Activated naive CD8-positive, alpha-beta T cell treated with anti-CD3 and anti-CD28 coated beads, Interleukin-2, amount 10 ng/mL, durations not matched to agents 7 days and 5 days (primary cell): ENCODE data around the gene TUBGCP6. TPM values are rescaled to one million over a fixed set of nuclear protein-coding genes. Genes with fewer than 3 reads are reported as not detected.
"Not testable (repeated sequence)": the region's sequence is repeated elsewhere in the genome, so short reads cannot be mapped to it uniquely, and the experiment has no call there.

Experiments
- ATAC-seq: fragments of 150-1000 bp; cut with Tn5 transposase; one replicate; pipeline ENCODE4 v1.10.0; 2021; ENCODE audit warnings: low read depth, moderate library complexity
- POLR2A ChIA-PET: fragments of 350-600 bp; sonication (Branson Sonifier 250); formaldehyde crosslinking; loops from one replicate; lab custom pipeline; 2021; ENCODE audit warnings: antibody characterized with exemption; lab: Charles Lee
- DNase-seq: peaks from one replicate; pipeline ENCODE4 v3.0.0; 2021
- H3K27ac Mint-ChIP-seq: one replicate; pipeline ENCODE4 v1.8.0; 2022; ENCODE audit warnings: mild to moderate bottlenecking, mixed read lengths
- H3K27me3 Mint-ChIP-seq: one replicate; pipeline ENCODE4 v1.8.0; 2022; ENCODE audit warnings: mild to moderate bottlenecking, moderate library complexity, mixed read lengths
- H3K36me3 Mint-ChIP-seq: one replicate; pipeline ENCODE4 v1.8.0; 2021; ENCODE audit warnings: mild to moderate bottlenecking, mixed read lengths
- H3K4me1 Mint-ChIP-seq: one replicate; pipeline ENCODE4 v1.8.0; 2021; ENCODE audit warnings: mixed read lengths
- H3K4me3 Mint-ChIP-seq: one replicate; pipeline ENCODE4 v1.8.0; 2022; ENCODE audit warnings: mild to moderate bottlenecking, moderate library complexity, mixed read lengths
- H3K9me3 Mint-ChIP-seq: one replicate; pipeline ENCODE4 v1.8.0; 2021; ENCODE audit warnings: mixed read lengths
- total RNA-seq, 2 experiments: library from RNA; stranded (reverse); gene quantifications; one replicate each; pipeline ENCODE4 v1.2.3, GENCODE V29; 2021

The TUBGCP6 gene
- total RNA-seq, 2 experiments from 2014 or later = 92.2 to 94.5 TPM

DNA sequence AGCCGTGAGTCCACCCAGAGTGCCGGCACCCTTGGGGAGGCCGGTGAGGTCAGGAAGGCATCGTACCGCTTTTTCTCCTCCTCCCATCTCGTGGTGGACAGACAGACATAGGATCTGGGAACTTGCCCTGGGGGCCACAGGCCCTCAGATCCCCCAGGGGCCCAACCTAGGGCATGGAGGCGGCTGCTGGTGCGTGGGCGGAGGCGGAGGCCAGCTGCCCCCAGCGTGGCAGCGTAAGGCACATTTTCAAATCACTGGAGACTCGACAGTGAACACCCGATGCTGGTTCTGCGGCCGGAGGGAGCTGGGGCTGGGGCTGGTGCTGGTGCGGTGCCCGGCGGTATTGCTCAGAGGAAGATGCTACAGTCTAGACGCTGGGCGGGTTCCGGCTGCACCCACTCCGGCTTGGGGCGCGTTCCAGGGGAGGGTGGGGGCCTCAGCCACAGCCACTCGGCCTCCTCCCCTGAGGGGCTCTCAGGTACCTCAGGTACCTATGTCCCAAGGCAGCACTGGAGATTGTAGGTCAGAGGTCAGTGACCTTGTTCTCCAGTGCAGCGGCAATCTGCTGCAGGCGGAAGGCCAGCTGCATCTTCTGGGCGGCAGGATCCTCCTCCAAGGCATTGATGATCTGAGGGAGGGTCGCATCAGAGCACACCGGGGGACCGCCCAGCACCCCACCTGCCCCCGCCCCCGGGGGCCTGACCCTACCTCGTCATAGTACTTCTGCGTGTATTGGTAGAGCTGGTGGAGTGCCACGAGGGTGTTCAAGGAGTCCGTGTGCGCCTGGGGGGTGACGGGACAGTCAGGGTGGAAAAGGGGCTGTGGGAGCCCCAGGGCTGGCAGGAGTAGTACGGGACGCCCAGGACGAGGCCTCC is 30.6 kb upstream of the TUBGCP6 start:
- peaks cover 4% of the 10 kb centered on the region for H3K4me1 Mint-ChIP-seq
- DNase-seq (no peak), ATAC-seq (no peak)
- H3K9me3 Mint-ChIP-seq = no peaks in the 10 kb centered on the region
- peaks cover 3% of the 10 kb centered on the region for H3K36me3 Mint-ChIP-seq
- peaks cover 4% of the 10 kb centered on the region for H3K27me3 Mint-ChIP-seq
- POLR2A ChIA-PET = interaction anchor here (0.6 to 1.2 kb wide), 5 partner anchors 39 to 345 kb away, joined by 3 to 8 read pairs (median 7); no protein-coding TSS in a partner anchor
- H3K4me3 Mint-ChIP-seq = no peak overlapping the region
- no peak overlapping the region for H3K27ac Mint-ChIP-seq

DNA sequence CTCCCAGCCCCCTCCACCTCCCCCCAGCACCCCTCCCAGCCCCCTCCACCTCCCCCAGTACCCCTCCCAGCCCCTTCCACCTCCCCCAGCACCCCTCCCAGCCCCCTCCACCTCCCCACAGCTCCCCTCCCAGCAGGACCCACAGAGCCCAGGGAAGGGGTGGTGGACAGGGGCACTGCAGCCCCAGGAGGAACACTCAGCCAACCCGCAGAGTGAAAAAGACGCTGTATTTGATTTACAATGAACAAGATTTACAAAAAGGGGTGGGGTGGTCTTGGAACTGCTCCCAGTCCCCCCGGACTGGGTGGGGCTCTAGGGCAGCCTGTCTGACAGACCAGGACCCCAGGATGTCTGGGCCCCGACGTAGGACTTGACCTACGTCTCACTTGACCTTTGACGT is 29.9 kb upstream of the TUBGCP6 start:
- Mint-ChIP-seq H3K9me3 (no peaks in the 10 kb centered on the region), H3K27ac (no peak overlapping the region), H3K27me3 (peaks cover 4% of the 10 kb centered on the region), H3K36me3 (peaks cover 3% of the 10 kb centered on the region), H3K4me3 (no peak overlapping the region), H3K4me1 (peaks cover 4% of the 10 kb centered on the region)
- ATAC-seq (no peak), DNase-seq (no peak)
- POLR2A ChIA-PET = interaction anchor here (0.6 kb wide), 1 partner anchor 74 kb away, joined by 7 read pairs; no protein-coding TSS in a partner anchor

DNA sequence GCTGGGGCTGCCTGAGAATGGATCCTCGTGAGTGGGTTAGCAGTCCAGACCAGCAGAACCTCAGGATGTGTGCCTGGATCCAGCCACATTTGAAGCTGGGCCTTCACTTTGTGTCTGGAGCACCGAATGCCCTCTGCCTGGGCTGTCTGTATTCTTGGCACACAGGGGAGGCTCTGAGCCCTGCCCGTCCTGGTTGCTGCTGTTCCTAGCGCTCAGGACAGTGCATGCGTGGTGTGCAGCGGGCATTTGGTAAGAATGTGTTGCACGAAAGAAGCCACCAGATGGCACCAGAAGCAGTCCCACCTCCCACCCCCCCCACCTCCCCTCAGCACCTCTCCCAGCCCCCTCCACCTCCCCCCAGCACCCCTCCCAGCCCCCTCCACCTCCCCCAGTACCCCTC is 29.5 kb upstream of the TUBGCP6 start:
- H3K4me3 Mint-ChIP-seq = no peak overlapping the region
- DNase-seq = no peak
- POLR2A ChIA-PET = no interaction called here
- ATAC-seq = no peak
- peaks cover 3% of the 10 kb centered on the region for H3K36me3 Mint-ChIP-seq
- H3K9me3 Mint-ChIP-seq = no peaks in the 10 kb centered on the region
- no peak overlapping the region for H3K27ac Mint-ChIP-seq
- peaks cover 4% of the 10 kb centered on the region for H3K4me1 Mint-ChIP-seq
- H3K27me3 Mint-ChIP-seq = peaks cover 4% of the 10 kb centered on the region

DNA sequence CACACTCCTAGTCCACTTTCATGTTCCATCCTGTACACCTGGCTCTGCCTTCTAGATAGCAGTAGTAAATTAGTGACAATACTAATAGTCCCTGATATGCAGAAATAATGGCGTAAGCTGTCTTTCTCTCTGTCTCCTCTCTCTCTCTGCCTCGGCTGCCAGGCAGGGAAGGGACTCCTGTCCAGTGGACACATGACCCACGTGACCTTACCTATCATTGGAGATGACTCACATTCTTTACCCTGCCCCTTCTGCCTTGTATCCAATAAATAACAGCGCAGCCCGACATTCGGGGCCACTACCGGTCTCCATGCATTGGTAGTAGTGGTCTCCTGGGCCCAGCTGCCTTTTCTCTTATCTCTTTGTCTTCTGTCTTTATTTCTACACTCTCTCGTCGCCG is 29.0 kb upstream of the TUBGCP6 start:
- H3K27me3 Mint-ChIP-seq, H3K27ac Mint-ChIP-seq, H3K9me3 Mint-ChIP-seq, POLR2A ChIA-PET, H3K36me3 Mint-ChIP-seq, H3K4me3 Mint-ChIP-seq, ATAC-seq, H3K4me1 Mint-ChIP-seq, DNase-seq: not testable (repeated sequence)

DNA sequence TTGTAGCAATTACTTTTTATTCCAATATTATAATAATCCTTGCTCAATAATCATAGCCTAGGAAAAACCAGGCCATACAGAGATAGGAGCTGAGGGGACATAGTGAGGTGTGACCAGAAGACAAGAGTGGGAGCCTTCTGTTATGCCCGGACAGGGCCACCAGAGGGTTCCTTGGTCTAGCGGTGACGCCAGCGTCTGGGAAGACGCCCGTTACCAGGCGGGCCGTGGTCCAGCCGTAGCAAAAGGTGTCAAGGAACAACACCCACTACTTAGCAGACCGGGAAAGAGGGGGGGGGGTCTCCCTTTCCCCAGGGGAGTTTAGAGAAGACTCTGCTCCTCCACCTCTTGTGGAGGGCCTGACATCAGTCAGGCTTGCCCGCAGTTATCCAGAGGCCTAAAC is 28.5 kb upstream of the TUBGCP6 start:
- H3K27me3 Mint-ChIP-seq, H3K4me3 Mint-ChIP-seq, H3K9me3 Mint-ChIP-seq, H3K4me1 Mint-ChIP-seq, H3K27ac Mint-ChIP-seq, POLR2A ChIA-PET, DNase-seq, ATAC-seq, H3K36me3 Mint-ChIP-seq: not testable (repeated sequence)

DNA sequence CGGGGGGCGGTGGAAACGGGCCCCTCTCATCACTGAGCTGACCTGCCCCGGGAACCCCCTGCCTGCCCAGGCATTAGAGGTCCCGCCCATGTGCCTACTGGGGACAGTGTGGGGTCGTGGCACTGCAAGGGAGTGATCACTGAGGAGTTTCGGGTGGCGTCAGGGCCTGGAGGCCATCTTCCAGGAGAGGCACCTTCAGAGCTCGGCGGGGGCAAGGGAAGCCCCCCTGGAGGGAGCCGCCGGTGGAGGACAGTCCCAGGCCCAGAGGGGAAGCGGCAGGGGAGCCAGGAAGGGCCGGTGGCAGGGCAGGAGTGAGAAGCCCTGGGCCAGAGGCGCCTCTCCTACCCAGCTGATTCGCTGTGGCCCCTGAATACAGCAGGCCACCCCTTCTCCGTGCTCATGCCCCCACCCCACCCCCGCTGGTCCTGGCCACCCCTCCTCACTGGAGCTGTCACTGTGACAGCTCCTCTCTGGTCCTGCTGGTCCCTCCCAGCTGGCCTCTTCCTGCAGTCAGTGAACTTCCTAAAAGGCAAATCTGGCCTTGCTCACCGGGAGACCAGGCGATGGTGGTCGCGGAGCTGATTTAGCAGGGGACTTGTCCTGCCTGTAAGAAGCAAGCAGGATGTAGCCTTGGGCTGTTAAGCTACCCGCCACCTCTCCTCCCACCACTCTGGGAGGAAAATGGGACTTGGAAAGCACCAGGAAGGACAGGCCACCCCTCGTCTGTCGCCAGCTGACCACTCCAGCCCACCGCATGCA is 27.4 kb upstream of the TUBGCP6 start:
- POLR2A ChIA-PET = no interaction called here
- Mint-ChIP-seq H3K27ac (no peak overlapping the region), H3K4me3 (no peak overlapping the region), H3K4me1 (peaks cover 10% of the 10 kb centered on the region), H3K36me3 (peaks cover 3% of the 10 kb centered on the region), H3K27me3 (peaks cover 4% of the 10 kb centered on the region), H3K9me3 (no peaks in the 10 kb centered on the region)
- no peak for ATAC-seq
- no peak for DNase-seq

DNA sequence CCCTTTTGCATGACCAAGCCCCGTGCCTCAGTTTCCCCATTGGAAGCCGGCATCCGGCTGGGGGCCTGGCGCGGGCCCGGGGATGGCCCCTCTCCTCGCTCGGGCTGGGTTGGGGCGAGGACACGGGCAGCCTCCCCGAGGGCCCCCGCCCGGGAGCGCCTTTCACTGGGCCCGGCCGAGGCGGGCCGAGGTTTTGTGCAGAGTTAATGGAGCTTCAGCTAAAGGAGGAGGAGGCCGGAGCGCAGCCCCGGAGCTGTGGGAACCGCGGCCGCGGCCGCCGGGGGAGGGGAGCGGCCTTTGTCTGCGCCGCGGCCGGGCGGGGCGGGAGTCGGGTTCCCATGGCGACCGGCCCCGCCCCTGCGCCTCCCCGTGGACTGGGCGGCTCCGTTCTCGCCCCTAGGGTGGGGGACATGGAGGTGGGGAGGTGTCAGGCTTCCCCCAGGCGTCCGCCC is 26.7 kb upstream of the TUBGCP6 start:
- POLR2A ChIA-PET = no interaction called here
- H3K27me3 Mint-ChIP-seq = peaks cover 4% of the 10 kb centered on the region
- no peak overlapping the region for H3K27ac Mint-ChIP-seq
- no peak for ATAC-seq
- H3K36me3 Mint-ChIP-seq = peaks cover 3% of the 10 kb centered on the region
- H3K9me3 Mint-ChIP-seq = no peaks in the 10 kb centered on the region
- DNase-seq = peak; percentile 75
- H3K4me1 Mint-ChIP-seq = peaks cover 10% of the 10 kb centered on the region
- no peak overlapping the region for H3K4me3 Mint-ChIP-seq

DNA sequence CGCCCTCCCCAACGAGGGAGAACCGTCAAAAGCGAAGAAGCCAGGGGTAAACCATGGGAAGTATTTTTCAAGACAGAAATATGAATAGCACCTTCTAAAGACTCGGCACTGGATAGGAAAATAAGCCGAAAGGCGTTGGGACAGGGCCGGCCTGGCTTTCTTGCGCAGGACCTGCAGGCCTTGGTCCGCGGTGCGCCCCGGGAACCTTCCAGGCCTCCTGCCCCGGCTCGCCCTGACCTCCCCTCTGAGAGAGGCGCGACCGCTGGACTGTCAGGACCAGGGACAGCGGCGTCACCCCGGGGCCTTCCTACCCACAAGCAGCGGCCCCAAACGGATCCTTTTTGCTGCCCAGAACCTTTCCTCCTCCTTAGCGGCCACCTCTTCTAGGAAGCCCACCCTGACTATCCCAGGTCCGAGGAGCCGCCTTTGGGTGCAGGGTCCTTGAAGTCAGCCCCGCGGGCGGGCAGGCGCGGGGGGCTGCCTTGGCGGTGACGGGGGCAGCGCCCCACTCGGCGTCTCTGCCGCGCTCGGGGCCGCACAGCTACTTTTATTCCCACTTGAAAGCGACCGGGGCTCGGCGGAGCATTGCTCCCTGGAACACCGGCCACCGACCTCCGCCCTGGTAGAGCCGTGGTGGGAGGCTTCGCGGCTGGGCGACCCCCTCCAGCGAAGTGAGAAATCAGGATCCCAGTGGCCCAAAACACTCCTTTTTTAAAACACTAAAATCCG is 26.0 kb upstream of the TUBGCP6 start:
- Mint-ChIP-seq H3K27ac (no peak overlapping the region), H3K36me3 (peaks cover 1% of the 10 kb centered on the region), H3K9me3 (no peaks in the 10 kb centered on the region), H3K4me1 (peaks cover 10% of the 10 kb centered on the region), H3K27me3 (peaks cover 4% of the 10 kb centered on the region), H3K4me3 (peak overlapping the region; percentile 69)
- POLR2A ChIA-PET = no interaction called here
- DNase-seq (peak; percentile 85), ATAC-seq (peak; percentile 49)

DNA sequence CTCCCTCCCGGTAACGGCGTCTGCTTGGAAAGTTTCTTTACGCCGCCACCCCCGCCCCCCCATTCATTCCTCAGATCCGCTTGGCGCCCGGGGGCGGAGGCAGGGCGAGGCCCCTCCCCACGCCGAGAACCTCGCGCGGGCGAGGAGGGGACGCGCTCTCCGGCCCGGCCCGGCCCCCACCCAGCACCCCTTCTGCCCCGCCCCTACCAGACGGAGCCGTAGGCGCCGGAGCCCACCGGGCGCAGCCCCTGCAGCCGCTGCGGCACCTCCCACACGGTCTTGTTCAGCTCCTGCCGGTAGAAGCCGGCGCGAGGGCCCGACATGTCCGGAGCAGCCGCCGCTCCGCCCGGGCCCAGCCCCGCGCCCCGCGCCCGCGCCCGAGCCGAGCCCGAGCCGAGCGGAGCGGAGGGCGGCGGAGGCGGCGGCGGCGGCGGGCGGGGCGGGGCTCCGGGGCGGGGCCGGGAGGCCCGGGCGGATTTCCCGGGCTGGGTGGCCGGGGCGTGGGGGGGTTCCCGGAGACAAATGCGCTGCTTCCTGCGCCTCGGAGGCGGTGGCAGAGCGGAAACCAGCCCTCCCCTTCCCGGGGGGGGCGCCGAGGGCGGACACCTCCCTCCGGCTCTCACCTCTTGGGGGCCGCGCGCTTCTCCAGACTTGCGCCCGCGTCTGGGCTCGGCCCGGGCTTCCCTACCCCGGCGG is 25.3 kb upstream of the TUBGCP6 start, which contains the start of gene MAPK11:
Gene MAPK11 (minus strand): TSS at position 411 of the 696 bp plus-strand sequence. CDS start 88 bp downstream, at position 323.
- Mint-ChIP-seq H3K36me3 (no peaks in the 10 kb centered on the region), H3K27me3 (peaks cover 4% of the 10 kb centered on the region), H3K9me3 (no peaks in the 10 kb centered on the region), H3K4me1 (peaks cover 10% of the 10 kb centered on the region), H3K4me3 (peak within 1 kb of the TSS; percentile 76), H3K27ac (no peak within 1 kb of the TSS)
- peak; percentile 59 for ATAC-seq
- peak; percentile 79 for DNase-seq
- POLR2A ChIA-PET = interaction anchor here (0.7 kb wide), 1 partner anchor 580 kb away, joined by 3 read pairs; no protein-coding TSS in a partner anchor

DNA sequence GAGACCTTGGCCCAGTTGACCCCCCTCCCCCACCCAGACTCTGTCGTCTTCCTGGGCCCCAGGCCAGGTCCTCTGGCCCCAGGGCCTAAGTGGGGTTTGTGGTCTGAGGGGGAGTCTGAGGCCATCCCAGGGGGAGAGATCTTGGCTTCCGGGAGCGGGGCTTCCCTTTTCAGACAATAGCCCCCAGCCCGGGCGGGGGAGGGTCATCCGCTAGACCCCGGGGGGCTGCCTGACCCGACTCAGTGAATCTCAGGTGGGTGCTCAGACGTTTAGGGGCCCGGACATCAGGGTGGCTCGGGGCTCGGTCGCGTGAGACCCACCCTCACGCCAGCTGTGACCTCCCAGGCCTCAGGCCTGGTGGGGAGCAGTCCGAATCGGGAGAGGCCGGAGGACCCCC is 24.7 kb upstream of the TUBGCP6 start:
- POLR2A ChIA-PET = interaction anchor here (0.7 kb wide), 1 partner anchor 580 kb away, joined by 3 read pairs; no protein-coding TSS in a partner anchor
- Mint-ChIP-seq H3K27ac (no peak overlapping the region), H3K9me3 (no peaks in the 10 kb centered on the region), H3K36me3 (no peaks in the 10 kb centered on the region), H3K4me3 (peak overlapping the region; percentile 76), H3K27me3 (peaks cover 4% of the 10 kb centered on the region), H3K4me1 (peaks cover 10% of the 10 kb centered on the region)
- ATAC-seq (no peak), DNase-seq (no peak)

DNA sequence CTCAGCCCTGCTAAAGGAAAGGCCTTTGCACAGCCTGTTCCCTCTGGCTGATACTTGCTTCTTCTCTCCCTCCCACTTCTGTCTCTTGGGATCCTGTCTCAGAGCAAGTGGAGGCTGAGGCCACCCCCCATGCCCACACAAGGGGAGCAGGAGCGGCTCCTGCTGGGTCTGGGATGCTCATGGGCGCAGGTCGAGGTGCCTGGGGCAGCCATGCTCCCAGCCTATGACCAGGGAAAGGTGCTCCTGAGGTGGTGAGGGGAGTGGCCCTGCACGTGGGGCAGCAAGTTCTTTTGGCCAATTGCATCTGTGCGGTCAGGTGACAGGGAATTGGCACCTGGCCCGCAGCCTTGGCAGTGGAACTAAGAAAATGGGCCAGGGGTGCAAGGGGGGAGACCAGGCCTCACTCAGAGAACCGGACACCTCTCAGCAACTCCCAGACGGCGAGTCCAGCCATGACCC is 23.9 kb upstream of the TUBGCP6 start:
- Mint-ChIP-seq H3K4me1 (peaks cover 7% of the 10 kb centered on the region), H3K27ac (no peak overlapping the region), H3K27me3 (peaks cover 4% of the 10 kb centered on the region), H3K36me3 (no peaks in the 10 kb centered on the region), H3K4me3 (no peak overlapping the region), H3K9me3 (no peaks in the 10 kb centered on the region)
- ATAC-seq (no peak), DNase-seq (no peak)
- POLR2A ChIA-PET = no interaction called here

DNA sequence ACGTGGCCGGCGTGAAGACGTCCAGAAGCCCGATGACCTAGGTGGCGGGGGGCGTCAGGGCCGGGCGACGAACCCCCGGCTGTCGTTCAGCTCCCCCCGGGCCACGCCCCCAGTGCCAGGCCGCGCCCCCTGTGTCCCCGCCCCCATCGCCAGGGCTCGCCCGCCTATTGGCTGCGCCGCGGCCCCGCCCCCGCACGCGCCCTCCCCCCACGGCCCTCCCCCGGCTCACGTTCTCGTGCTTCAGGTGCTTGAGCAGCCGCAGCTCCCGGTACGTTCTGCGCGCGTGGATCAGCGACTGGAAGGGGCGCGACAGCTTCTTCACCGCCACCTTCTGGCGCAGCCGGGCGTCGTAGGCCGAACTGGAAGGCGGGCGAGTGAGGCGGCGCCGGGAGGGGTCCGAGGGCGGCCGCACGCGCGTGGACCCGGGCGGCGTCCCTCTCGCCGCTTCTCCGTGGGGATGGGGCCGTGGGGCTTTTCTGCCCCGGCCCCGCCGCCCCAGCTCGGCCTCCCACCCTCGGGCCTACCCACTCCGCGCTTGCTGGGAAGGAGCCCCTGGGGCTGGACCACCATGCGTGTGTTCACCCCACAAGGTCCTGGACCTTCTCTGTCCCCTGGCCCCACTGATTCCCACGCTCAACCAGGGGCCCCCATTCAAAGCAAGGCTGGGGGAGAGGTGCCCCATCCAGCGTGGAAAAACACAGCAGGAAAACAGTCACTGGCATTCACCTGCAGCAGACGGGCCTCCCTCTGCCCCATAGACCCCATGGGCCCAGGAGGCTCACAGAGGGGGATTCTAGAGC is 23.0 kb upstream of the TUBGCP6 start:
- H3K27ac Mint-ChIP-seq = no peak overlapping the region
- POLR2A ChIA-PET = interaction anchor here (0.6 to 1.5 kb wide), 3 partner anchors 14 to 24 kb away, joined by 3 read pairs; partner anchors contain the start of gene HDAC10
- no peak overlapping the region for H3K4me3 Mint-ChIP-seq

More for the DNA sequence above, 23.0 kb upstream of the TUBGCP6 start:
- Mint-ChIP-seq H3K36me3 (no peaks in the 10 kb centered on the region), H3K9me3 (no peaks in the 10 kb centered on the region), H3K4me1 (peaks cover 7% of the 10 kb centered on the region), H3K27me3 (peaks cover 2% of the 10 kb centered on the region)
- DNase-seq (peak; percentile 70), ATAC-seq (no peak)
